Stomach (tissue), 4 donors: ENCODE measurements around the gene NFATC2.

Experiments
- EP300 ChIP-seq: sonication (generic); formaldehyde crosslinking; IDR thresholded peaks from one replicate; pipeline ENCODE4 v1.6.1; 2017; ENCODE audit warnings: antibody characterized with exemption
- POLR2A ChIP-seq, 4 donors: fragments of 450-650 bp; IDR thresholded peaks; one replicate each; pipeline ENCODE4 v1.6.1; 2016; ENCODE audit warnings: antibody characterized with exemption in 4 of 4, control low read depth in 2 of 4, mild to moderate bottlenecking in 1 of 4, moderate library complexity in 1 of 4
- TF ChIP-seq, protein P1 (sequence below), 7 experiments: fragments of 450-650 bp in 4 of 7; fragments of 200-600 bp in 3 of 7; sonication (generic) in 3 of 7; IDR thresholded peaks; one replicate each; pipeline ENCODE4 v1.5.1; 2016 to 2019; ENCODE audit warnings: antibody characterized with exemption in 7 of 7, control low read depth in 2 of 7, mild to moderate bottlenecking in 1 of 7

DNA sequence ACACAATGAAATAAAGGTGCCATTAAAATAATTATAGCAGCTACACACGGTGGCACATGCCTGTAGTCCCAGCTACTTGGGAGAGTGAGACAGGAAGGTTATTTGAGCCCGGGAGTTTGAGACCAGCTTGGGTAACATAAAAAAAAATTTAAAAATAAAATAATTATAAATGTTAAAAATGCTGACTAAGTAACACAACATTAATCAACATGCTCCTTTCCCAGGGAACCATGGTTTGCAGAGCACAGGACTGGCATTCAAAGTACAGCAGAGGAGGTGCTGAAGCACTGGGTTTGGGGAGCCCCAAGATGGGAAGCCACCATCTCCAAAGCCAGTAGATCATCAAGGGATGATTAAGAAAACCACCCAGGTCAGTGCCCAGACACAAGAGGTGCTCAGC is 51.9 kb downstream of the NFATC2 start:
- TF ChIP-seq, protein P1, sequence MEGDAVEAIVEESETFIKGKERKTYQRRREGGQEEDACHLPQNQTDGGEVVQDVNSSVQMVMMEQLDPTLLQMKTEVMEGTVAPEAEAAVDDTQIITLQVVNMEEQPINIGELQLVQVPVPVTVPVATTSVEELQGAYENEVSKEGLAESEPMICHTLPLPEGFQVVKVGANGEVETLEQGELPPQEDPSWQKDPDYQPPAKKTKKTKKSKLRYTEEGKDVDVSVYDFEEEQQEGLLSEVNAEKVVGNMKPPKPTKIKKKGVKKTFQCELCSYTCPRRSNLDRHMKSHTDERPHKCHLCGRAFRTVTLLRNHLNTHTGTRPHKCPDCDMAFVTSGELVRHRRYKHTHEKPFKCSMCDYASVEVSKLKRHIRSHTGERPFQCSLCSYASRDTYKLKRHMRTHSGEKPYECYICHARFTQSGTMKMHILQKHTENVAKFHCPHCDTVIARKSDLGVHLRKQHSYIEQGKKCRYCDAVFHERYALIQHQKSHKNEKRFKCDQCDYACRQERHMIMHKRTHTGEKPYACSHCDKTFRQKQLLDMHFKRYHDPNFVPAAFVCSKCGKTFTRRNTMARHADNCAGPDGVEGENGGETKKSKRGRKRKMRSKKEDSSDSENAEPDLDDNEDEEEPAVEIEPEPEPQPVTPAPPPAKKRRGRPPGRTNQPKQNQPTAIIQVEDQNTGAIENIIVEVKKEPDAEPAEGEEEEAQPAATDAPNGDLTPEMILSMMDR (IDR thresholded peaks at IDR 0.05) = no peak
- TF ChIP-seq POLR2A (IDR thresholded peaks at IDR 0.05) (no peak), EP300 (no peak)
